ENCODE results near the gene N4BP2L1.
"Not testable (repeated sequence)": the region's sequence is repeated elsewhere in the genome, so short reads cannot be mapped to it uniquely, and the experiment has no call there.

N4BP2L1 gene

GRCh38 chr13:32362574-32362973, 65.4 kb downstream of the N4BP2L1 start:
- Mint-ChIP-seq H3K36me3 (ENCODE audit: low read depth) (peaks cover 41% of the 10 kb centered on the region), H3K9me3 (no peaks in the 10 kb centered on the region), H3K4me1 (no peaks in the 10 kb centered on the region), H3K27me3 (ENCODE audit: low read depth, poor library complexity) (no peaks in the 10 kb centered on the region), H3K27ac (no peak overlapping the region), H3K4me3 (no peak overlapping the region)
- no peak for TF ChIP-seq CTCF (IDR thresholded peaks at IDR 0.05)
- DNase-seq = no peak

- H3K4me1 Mint-ChIP-seq, H3K4me3 Mint-ChIP-seq: not testable (repeated sequence)
Measured at GRCh38 chr13:32355935-32356334, 72.0 kb downstream of the N4BP2L1 start.

GRCh38 chr13:32354040-32354439, 73.9 kb downstream of the N4BP2L1 start:
- H3K4me3 Mint-ChIP-seq = no peak overlapping the region
- H3K4me1 Mint-ChIP-seq = no peaks in the 10 kb centered on the region
- no peaks in the 10 kb centered on the region for H3K27me3 Mint-ChIP-seq (ENCODE audit: low read depth, poor library complexity)
- H3K27ac Mint-ChIP-seq = no peak overlapping the region
- peaks cover 33% of the 10 kb centered on the region for H3K36me3 Mint-ChIP-seq (ENCODE audit: low read depth)
- DNase-seq = no peak
- no peak for TF ChIP-seq CTCF (IDR thresholded peaks at IDR 0.05)
- no peaks in the 10 kb centered on the region for H3K9me3 Mint-ChIP-seq

More at GRCh38 chr13:32355935-32356334, 72.0 kb downstream of the N4BP2L1 start:
- H3K9me3 Mint-ChIP-seq; H3K27ac Mint-ChIP-seq; H3K27me3 Mint-ChIP-seq (ENCODE audit: low read depth, poor library complexity); DNase-seq: not testable (repeated sequence)
- H3K36me3 Mint-ChIP-seq (ENCODE audit: low read depth) = peaks cover 28% of the 10 kb centered on the region

- not testable (repeated sequence) for DNase-seq; H3K4me1 Mint-ChIP-seq; H3K27me3 Mint-ChIP-seq (ENCODE audit: low read depth, poor library complexity); H3K27ac Mint-ChIP-seq; H3K4me3 Mint-ChIP-seq; H3K9me3 Mint-ChIP-seq
- peaks cover 41% of the 10 kb centered on the region for H3K36me3 Mint-ChIP-seq (ENCODE audit: low read depth)
Measured at GRCh38 chr13:32350839-32351441, 77.0 kb downstream of the N4BP2L1 start.
